ENCODE results near the gene GABRG3. TPM values are rescaled to one million over a fixed set of nuclear protein-coding genes. Genes with fewer than 3 reads are reported as not detected.

GABRG3 gene
- total RNA-seq, 1 donor, result not detected

- no peak for DNase-seq (ENCODE audit: low read depth in 2 of 3, low spot score in 2 of 3)
Observed at GRCh38 chr15:27448234-27448633, 477.3 kb downstream of the GABRG3 start.

GRCh38 chr15:27448986-27449385 is 478.0 kb downstream of the GABRG3 start:
- DNase-seq (ENCODE audit: low read depth in 2 of 3, low spot score in 2 of 3), result no peak

GRCh38 chr15:27449941-27450340 is 479.0 kb downstream of the GABRG3 start:
- no peak for DNase-seq (ENCODE audit: low read depth in 2 of 3, low spot score in 2 of 3)

- no peak for DNase-seq (ENCODE audit: low read depth in 2 of 3, low spot score in 2 of 3)
Observed at GRCh38 chr15:27454281-27455075, 483.5 kb downstream of the GABRG3 start.

GRCh38 chr15:27456807-27457206 is 485.8 kb downstream of the GABRG3 start:
- no peak for DNase-seq (ENCODE audit: low read depth in 2 of 3, low spot score in 2 of 3)

- DNase-seq (ENCODE audit: low read depth in 2 of 3, low spot score in 2 of 3), result no peak
Observed at GRCh38 chr15:27457766-27458165, 486.8 kb downstream of the GABRG3 start.

GRCh38 chr15:27458345-27459084 is 487.5 kb downstream of the GABRG3 start:
- no peak for DNase-seq (ENCODE audit: low read depth in 2 of 3, low spot score in 2 of 3)

GRCh38 chr15:27459836-27460235 is 488.9 kb downstream of the GABRG3 start:
- no peak for DNase-seq (ENCODE audit: low read depth in 2 of 3, low spot score in 2 of 3)

- no peak for DNase-seq (ENCODE audit: low read depth in 2 of 3, low spot score in 2 of 3)
Observed at GRCh38 chr15:27461181-27461580, 490.2 kb downstream of the GABRG3 start.

GRCh38 chr15:27463525-27464088 is 492.6 kb downstream of the GABRG3 start:
- DNase-seq (ENCODE audit: low read depth in 2 of 3, low spot score in 2 of 3), result no peak

- DNase-seq (ENCODE audit: low read depth in 2 of 3, low spot score in 2 of 3), result no peak
Observed at GRCh38 chr15:27464941-27465612, 494.1 kb downstream of the GABRG3 start.

- no peak for DNase-seq (ENCODE audit: low read depth in 2 of 3, low spot score in 2 of 3)
Observed at GRCh38 chr15:27466758-27467157, 495.8 kb downstream of the GABRG3 start.

GRCh38 chr15:27468151-27468591 is 497.2 kb downstream of the GABRG3 start:
- peak in 2 of 3 donors; percentile 7 to 53 for DNase-seq (ENCODE audit: low read depth in 2 of 3, low spot score in 2 of 3)

- no peak for DNase-seq (ENCODE audit: low read depth in 2 of 3, low spot score in 2 of 3)
Observed at GRCh38 chr15:27473845-27474244, 502.9 kb downstream of the GABRG3 start.

- no peak for DNase-seq (ENCODE audit: low read depth in 2 of 3, low spot score in 2 of 3)
Observed at GRCh38 chr15:27475395-27475794, 504.4 kb downstream of the GABRG3 start.

GRCh38 chr15:27479296-27480140 is 508.5 kb downstream of the GABRG3 start:
- DNase-seq (ENCODE audit: low read depth in 2 of 3, low spot score in 2 of 3), result no peak

GRCh38 chr15:27480141-27480530 is 509.2 kb downstream of the GABRG3 start:
- DNase-seq (ENCODE audit: low read depth in 2 of 3, low spot score in 2 of 3), result no peak

GRCh38 chr15:27480642-27481041 is 509.7 kb downstream of the GABRG3 start:
- DNase-seq (ENCODE audit: low read depth in 2 of 3, low spot score in 2 of 3), result no peak

- DNase-seq (ENCODE audit: low read depth in 2 of 3, low spot score in 2 of 3), result no peak
Observed at GRCh38 chr15:27481768-27482167, 510.8 kb downstream of the GABRG3 start.

GRCh38 chr15:27482287-27482686 is 511.3 kb downstream of the GABRG3 start:
- no peak for DNase-seq (ENCODE audit: low read depth in 2 of 3, low spot score in 2 of 3)

Measured in hematopoietic multipotent progenitor cell (in vitro differentiated cells).